GOT3 (cell line): ENCODE data around the gene GLRX5.

ENCODE experiments used
- DNase-seq: peaks from one replicate; lab custom pipeline; 2025; ENCODE audit warnings: mixed read lengths; lab: John Stamatoyannopoulos, UW

GLRX5 gene

DNA sequence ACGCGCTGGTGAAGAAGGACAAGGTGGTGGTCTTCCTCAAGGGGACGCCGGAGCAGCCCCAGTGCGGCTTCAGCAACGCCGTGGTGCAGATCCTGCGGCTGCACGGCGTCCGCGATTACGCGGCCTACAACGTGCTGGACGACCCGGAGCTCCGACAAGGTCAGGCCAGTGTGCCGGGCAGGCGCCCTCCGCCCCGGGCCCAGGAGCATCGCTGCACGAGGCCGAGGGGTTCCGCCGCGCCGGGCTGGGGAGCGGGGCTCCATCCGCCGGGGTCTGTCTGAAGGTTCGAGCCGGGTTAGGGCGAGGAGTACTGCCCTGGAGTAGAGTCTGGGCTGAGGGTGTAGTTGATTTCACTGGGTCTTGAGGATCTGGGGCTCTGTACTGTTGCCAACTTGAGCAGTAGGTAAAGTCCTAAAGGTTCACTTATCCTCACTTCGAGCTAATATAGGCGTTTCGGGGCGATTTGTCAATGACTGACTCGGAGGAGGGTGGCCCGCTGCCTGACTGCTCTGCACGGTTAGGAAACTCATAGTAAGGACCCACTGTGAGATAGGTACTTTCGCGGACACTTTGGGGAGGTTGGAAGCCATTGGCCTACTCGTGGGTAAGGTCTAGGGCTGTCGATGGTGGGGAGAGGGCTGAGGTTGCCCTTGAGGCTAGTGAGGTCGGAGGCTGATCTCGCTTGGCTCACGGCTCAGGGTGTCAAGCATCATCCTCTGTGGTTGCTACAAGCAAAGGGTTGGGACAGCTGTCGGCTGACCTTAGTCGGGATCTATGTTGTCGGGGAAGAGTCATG, 574 bp downstream of the GLRX5 start:
- DNase-seq: no peak

DNA sequence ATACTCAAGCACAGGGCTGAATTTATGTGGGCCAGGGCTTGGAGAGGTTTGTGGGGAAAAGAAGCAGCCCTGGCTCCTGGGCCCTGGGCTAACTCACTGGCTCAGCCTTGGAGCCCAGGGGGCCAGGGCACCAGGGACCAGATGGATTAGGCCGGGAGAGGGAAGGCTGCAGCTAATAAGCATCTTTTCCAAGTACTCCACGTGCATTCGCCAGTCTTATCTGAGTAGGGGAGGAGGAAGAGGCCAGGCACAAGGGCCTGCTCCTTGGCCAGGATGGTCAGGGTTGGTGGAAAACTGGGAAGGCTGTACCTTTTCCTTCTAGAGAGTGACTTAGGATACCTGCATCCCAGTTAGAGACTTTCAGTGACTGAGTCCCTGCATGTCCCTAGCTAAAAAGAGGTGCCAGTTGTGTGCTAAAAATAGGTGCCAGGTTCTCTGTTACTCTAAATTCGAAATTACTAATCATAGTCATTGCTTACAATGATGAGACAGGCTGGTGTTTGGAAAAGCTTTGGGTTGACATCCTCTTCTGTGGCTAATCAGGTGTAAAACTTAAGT, 1.3 kb downstream of the GLRX5 start:
- DNase-seq: no peak

DNA sequence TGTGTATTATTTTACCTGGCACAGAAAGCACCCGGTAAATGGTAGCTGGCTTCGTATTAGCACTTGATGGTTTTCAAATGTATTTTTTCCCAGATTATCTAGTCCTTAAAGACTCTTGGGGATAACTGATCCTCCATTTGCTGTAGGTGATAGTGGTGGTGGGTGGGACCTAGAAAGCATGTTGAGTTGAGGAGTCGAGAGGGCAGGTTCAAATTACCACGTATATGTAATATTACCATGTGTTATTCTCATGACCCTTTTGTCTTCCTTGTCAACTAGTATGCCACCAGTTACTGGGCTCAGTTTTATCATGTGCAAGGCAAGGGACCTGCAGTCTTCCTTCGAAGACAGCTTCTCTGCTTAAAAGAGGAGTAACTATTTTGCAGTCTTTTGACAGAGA, 1.8 kb downstream of the GLRX5 start:
- no peak for DNase-seq

DNA sequence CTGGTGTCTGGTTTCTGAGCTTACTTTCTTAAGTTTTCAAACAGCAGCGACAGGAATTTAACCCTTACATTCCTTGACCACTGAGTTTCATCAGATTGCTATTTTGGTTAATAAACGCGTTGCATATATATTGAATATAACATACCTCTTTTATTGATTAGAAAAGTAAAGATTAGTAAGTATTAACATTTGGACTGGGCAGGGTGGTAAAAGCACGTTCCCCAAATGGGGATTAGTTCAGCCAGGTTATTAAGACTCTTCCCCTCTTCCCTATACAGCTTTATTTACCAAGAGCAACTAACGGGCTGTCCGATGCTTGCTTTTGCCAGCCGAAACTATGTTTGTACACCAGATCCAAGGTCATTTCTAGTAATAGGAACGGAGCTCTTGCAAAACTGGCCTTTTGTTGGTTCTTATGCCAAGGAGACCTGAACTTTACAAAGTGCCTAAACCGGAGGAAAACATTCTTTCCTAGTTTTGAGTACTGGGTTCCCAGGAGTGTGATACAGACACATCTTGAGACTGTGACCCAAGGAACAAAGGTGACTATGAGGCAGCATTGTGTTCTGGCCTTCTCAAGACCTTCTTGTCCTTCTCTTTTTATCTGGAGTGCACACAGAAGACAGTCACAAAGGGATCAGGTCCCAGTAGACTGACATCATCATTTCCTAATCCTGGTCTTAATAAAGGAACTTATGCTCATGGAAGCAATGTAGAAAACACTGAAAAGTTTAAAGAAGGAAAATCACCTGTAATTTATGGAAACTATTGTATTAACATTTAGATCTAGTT, 2.6 kb downstream of the GLRX5 start:
- DNase-seq: no peak

DNA sequence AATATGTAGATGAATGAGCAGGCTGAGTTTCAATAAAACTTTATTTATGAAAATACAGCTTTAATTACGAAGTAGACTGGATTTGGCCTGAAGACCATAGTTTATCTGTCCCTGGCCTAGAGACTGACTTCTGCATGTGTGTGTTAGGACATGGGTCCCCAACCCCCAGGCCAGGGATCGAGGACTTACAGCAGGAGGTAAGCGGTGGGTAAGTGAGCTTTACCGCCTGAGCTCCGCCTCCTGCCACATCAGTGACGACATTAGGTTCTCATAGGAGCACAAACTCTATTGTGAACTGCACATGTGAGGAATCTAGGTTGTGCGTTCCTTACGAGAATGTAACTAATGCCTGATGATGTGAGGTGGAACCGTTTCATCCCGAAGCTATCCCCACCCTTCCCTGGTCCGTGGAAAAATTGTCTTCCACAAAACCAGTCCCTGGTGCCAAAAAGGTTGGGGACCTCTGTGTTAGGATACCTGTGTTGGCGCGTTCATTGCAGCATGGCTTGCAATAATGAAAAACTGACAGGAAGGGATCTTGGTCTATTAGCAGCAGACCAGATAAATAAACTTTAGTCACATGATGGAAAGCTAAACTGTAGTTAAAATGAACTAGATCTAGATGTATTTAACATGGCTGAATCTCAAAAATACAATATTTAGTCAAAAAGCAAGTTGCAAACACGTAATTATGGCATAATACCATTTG, 4.1 kb downstream of the GLRX5 start:
- no peak for DNase-seq

DNA sequence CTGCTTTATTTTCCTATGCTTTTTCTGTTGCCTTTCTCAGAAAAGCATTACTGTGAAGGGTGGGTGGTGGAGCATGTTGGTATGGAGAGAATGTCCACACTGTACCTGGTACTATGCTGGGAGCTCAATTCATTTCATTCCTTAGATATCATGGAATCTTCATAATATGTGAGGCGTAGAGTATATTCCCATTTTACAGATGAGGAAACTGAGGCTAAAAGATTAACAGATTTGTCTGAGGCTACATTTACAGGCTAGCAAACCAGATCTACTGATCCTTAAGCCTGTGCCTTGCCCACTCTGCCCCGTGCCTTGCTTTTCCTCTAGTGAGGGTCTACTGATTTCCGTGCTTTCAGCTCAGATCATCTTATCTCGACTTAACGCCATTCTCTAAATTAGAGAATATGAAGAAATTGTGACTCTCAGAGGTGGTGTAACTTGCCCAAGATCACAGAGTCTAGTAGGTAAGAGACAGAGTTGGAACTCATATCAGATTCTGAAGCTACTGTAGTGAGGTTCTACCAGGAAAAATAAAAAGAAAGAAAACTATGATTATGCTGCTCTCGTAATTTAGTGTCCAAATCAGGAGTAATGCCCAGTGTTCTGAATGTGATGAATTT, 5.5 kb downstream of the GLRX5 start:
- DNase-seq: no peak

DNA sequence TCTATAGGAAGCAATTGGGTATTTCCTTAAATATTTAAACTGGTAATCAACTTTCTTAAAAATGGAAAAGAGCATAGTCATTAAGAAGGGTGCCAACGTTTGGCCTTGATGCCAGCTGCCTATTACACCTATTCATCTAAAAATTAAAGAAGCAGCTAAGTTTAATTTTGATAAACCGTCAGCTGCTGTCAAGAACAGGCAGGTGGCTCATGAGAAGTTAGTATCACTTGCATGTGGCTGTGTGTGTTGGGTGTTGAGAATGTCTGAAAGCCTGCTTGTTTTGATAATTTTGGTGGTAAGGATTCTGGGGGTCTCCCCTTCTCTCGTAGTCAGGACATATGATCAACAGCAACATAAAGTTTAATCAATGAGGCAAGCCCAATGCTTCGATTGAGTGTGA, 6.5 kb downstream of the GLRX5 start:
- DNase-seq: no peak

DNA sequence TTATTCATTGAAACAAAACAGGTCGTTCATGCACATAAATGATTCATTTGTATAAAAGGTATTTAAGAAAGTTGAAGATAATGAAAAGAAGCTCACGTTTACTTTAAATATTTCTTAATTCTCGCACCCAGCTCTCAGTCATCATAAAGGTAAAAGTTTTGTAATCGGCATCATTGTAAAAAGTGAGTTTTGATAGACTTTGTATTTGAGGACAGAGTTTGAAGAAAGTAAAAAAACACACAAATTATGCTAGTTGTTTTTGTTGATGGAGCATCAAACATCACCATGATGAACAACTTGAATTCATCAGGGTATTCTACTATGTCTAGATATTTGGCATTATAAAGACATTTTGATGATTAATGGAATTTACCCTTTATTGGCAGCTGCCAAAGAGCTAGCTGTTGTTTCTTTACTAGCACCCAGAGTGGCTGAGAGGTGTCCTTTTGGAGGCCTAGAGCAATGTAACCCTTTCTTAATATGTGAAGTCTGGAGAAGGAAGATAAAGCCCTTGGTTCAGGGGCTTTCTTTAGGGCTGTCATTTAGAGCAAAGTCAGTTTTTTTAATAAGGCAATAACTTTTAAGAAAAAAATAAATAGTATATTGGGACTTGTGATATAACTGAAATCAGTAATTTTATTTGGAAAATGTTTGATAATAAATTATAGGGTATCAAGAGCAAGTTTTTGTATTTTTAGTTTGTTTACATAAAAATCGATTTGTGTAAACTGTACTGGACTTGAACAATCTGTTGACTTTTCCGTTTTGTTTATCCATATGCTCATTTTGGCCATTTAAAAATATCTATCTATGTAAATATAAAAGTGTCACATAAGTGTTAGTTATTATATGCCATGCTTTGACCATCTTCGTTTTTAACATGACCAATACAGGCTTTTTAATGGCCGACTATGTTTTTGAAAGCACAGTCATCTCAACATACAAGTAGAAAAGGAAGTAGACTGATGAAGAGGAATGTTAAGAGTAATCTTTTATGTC, 7.4 kb downstream of the GLRX5 start:
- DNase-seq: no peak

DNA sequence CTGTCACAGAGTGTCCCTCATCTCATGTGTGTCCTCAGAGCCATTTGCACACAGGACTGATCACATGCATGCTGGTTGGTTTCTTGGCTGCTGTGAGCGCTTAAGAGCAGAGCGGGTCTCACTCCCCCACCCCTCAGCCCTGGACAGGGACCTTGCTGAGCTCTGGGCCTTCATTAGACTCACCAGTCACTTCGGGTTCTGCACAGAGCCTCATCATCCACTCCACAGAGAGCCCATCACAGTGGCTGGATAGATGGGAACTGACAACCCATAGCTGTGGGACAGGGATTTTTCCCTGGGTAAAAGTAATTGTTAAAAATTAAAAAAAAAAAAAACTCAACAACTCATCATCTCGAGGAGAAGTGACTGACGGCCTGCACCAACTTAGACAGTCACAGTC, 8.2 kb downstream of the GLRX5 start:
- no peak for DNase-seq

DNA sequence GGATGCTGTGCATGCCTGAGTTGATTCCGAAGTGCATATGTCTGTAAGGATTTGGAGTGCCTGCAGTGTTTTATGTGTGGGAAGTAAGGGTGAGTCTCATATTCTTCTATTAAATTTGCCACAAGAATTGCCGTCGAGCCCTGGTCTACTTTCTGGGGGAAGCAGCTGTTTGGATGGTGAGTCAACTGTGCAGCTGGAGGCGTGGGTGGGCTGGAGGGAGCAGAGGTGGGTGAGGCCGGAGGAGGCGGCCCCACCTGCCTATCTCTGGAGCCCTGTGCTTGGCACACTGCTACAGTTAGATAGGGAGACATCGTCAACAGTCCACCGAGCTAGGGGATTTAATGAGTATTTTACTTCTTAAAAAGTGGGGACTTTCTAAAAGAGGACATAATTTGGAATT, 9.7 kb downstream of the GLRX5 start:
- no peak for DNase-seq

DNA sequence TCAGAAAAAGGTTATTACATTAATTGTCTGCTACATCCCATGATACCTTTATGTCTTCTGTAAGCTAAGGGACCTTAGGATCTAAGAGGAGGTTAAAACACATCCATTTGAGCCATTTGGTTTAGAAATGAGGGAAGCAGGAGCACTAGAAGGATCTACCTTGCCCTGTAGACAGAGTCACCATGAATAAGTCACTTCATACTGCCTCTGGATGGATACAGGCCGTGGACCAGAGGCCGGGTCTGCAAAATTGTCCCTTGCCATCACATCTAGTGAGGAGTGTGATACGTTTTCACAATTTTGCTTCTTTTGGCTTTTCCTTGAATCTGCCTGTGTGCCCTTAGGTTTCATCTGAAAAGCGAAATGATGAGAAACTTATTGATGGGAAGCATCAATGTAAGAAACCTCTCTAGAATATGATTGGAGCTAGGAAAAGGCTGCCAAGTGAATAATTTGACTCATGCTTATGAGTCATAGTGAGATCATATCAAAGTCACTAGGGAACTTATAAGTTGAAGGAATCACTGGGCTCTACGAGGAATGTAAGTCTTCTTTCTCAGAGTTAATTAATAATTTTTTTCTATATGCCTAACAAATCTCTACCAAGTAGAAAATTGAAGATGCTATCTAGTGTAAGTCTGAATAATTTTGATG, 10.8 kb downstream of the GLRX5 start:
- no peak for DNase-seq

DNA sequence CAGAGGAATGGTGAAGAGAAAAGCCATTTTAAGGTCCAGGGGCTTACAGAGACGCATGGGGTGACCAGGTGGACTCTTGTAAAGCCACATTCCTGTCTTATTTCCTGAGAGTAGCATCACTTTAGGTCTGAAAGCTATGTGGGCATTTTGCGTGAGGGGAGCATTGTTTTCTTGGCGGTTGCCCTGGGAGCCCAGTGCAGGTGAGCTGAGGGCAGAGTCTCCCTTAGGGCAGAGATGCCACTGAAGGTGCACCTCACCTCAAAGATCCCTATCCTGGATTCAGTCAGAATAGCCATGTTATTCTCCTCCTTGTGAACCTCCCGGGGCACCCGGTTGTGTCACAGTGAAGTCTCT, 12.4 kb downstream of the GLRX5 start:
- no peak for DNase-seq

DNA sequence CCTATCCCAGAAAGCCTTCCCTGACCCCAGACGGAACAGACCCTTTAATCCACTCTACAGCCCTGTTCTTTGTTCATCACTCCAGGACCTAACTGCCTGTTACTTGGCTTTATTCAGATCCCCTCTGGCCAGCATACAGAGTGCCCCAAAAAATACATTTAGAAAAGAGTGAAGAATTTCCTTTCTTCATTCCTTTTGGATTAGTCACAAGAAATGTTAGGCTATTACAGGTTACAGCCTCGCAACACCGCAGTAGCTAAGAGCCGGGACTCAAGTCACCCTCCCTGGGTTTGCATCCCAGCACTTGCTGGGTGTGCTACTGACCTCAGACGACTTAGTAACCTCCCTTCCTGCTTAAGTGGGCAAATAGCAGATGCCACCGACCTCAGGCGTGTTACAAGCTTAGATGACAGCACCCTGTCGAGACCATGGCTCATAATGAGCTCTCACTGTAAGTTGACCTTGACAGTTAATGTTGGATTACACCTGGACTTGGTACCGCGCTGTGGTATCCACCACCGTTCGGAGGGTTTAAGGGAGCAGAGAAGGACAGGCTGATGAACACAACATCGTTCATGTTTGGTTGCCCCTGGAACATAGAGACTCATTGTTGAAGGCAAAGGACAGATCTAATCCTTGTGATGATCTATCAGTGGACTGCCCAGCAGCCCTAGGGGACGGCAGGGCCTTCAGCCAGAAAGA, 12.9 kb downstream of the GLRX5 start:
- DNase-seq: no peak

DNA sequence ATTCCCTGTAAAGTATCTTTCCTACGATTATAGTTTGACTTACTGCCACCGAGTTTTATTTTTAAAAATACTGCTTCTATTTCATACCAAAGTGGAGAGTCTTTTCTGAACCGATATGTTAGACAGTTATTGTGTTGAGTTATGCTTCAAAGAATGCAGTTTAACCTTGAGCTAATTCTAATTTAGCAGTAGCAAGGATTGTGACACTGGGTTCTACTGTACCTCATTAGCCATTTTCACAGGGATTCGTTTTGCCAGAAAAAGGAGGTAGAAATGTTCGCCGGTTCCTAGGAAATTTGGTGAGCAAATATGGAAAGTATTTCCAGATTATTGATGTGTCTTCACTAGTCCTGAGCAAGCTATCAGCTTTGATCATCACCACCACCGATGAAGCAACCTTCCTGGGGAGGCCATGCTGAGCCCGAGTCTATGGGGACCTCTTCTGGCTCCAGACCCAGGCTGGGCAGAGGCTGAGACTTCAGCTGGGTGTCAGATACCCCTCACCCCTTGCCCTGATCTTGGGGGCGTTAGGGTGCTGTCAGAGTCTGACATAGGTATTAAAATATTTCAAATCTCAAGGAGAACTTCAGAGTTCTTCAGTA, 13.6 kb downstream of the GLRX5 start:
- DNase-seq: no peak

DNA sequence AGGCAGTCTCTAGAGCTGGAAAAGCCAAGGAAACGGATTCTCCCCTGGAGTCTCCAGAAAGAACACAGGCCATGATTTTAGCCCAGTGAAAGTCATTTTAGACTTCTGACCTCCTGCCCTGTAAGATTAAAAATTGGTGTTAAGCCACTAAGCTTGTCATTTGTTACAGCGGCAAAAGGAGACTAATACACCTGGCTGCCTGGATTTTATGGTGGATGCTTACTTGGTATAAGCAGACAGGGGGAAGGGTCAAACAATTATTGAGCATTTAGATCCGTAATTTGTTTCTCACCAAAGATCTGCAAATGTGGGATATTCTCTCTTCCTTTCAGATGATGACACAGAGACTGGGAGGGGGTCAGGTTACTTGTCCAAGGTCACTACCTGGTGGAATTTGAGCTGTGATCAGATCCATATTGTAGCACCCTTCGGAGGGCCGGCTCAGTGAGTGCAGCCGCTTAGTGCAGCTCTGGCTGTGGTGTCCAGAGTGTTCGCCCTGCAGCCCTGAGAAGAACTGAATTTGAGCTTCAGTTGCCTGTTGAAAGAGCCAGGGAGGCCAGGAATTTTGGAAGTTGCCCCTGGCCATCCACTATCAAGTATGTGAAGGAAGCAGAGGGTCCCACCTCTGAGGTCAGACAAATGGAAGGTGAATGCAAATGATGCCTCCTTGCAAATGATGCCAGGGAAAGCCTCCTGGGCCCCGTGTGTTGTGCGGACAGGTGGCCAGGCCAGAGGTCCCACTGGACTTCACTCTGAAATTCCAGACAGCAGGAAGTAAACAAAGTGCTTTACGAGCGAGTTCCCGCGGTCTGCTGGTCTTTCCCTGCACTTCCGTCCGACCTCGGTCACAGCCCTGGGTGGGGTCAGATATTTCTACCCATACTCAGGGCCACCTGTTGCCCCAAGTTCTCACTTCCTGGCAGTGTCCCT, 15.1 kb downstream of the GLRX5 start:
- DNase-seq: no peak

DNA sequence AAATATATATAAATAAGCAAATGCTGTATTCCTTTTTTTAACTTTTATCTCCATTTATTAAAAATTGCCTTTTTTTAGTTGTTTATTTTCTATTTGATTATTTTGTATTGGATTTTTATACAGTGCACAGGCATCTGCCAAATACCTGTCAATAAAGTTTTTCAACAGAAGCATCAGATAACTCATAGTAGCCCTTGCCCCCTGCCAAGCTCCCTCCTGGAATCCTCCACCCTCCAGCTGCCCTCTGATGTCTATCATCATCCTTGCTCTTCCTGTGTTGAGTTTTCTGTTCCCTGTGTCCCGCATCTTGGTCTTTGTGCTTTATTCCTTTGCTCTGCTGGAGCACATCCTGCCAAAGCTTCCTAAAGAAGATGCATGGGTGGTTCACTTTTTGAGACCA, 16.6 kb downstream of the GLRX5 start:
- DNase-seq: no peak

DNA sequence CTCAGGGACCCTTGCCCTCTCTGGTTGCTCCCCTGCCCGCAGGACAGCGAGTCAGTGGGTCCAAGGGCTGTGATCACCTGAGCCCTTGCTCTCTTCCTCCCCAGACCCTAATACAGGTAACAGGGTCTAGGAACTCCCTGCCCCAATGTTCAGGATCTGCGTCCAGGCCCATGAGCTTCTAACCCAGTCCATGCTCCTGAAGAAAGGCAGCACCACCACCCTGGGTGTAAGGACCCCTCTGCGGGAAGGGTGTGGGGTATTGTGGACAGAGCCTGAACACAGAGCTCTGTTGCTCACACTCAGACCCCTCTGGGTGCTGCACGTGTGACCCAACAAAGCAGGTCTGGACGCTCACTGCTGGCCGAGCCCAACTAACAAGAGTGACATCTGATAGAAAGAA, 18.3 kb downstream of the GLRX5 start:
- no peak for DNase-seq

DNA sequence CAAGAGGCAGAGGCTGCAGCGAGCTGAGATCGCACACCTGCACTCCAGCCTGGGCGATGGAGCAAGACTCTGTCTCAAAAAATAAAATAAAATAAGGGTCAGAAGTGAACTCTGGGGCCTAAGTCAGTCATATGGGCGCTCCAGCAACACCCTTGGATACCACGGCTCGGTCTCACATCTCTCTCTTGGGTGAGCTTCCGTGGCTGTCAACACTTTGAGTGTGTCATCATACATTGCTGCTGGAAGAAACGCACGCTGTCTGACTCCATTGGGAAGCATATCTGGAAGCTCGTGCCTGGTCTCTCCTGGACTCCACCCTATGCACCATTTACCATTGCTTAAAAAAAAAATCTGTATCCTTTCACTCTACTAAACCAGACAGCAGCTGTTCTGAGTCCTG, 20.2 kb downstream of the GLRX5 start:
- no peak for DNase-seq
